HL-60 (cell line): Measurements from ENCODE around the gene EIPR1.

Source experiments
- GABPA ChIP-seq: IDR thresholded peaks from 2 replicates; pipeline ENCODE4 v1.6.1; 2012; ENCODE audit warnings: low read depth
- POLR2AphosphoS5 ChIP-seq: IDR thresholded peaks from 2 replicates; pipeline ENCODE4 v1.6.1; 2012; ENCODE audit warnings: low read depth
- TF ChIP-seq, protein P1 (sequence below): IDR thresholded peaks from 2 replicates; pipeline ENCODE4 v1.6.1; 2012; ENCODE audit warnings: low read depth; ENCODE audit not compliant: insufficient replicate concordance
- TF ChIP-seq, protein P2 (sequence below): IDR thresholded peaks from one replicate; pipeline ENCODE4 v1.5.1; 2011; ENCODE audit warnings: low read length, control low read depth, inconsistent platforms; ENCODE audit not compliant: insufficient read depth

DNA sequence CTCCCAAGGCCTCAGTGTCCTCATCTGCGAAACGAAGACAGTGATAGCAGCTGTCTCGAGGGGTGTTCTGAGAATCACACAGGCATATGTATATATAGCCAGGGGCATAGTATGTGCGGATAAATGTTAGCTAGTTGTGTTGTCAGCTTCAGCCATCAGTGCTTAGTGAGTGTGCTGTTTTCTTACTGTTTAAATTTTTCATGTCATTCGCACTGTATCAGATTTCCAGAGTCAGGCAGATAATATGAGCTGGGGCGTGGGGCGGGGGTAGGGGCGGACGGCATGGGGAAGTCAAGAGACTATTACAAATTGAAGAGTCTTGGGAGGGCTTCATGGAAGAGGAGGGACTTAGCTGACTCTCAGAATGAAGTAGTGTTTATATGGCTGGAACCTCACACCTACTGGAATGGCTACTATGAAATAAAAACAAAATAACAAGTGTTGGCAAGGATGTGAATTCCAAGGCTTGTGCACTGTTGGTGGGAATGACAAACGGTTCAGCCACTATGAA lies 8.9 kb upstream of the EIPR1 start:
- TF ChIP-seq GABPA (no peak), POLR2AphosphoS5 (no peak)
- TF ChIP-seq, protein P1, sequence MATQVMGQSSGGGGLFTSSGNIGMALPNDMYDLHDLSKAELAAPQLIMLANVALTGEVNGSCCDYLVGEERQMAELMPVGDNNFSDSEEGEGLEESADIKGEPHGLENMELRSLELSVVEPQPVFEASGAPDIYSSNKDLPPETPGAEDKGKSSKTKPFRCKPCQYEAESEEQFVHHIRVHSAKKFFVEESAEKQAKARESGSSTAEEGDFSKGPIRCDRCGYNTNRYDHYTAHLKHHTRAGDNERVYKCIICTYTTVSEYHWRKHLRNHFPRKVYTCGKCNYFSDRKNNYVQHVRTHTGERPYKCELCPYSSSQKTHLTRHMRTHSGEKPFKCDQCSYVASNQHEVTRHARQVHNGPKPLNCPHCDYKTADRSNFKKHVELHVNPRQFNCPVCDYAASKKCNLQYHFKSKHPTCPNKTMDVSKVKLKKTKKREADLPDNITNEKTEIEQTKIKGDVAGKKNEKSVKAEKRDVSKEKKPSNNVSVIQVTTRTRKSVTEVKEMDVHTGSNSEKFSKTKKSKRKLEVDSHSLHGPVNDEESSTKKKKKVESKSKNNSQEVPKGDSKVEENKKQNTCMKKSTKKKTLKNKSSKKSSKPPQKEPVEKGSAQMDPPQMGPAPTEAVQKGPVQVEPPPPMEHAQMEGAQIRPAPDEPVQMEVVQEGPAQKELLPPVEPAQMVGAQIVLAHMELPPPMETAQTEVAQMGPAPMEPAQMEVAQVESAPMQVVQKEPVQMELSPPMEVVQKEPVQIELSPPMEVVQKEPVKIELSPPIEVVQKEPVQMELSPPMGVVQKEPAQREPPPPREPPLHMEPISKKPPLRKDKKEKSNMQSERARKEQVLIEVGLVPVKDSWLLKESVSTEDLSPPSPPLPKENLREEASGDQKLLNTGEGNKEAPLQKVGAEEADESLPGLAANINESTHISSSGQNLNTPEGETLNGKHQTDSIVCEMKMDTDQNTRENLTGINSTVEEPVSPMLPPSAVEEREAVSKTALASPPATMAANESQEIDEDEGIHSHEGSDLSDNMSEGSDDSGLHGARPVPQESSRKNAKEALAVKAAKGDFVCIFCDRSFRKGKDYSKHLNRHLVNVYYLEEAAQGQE, result no peak
- TF ChIP-seq, protein P2, sequence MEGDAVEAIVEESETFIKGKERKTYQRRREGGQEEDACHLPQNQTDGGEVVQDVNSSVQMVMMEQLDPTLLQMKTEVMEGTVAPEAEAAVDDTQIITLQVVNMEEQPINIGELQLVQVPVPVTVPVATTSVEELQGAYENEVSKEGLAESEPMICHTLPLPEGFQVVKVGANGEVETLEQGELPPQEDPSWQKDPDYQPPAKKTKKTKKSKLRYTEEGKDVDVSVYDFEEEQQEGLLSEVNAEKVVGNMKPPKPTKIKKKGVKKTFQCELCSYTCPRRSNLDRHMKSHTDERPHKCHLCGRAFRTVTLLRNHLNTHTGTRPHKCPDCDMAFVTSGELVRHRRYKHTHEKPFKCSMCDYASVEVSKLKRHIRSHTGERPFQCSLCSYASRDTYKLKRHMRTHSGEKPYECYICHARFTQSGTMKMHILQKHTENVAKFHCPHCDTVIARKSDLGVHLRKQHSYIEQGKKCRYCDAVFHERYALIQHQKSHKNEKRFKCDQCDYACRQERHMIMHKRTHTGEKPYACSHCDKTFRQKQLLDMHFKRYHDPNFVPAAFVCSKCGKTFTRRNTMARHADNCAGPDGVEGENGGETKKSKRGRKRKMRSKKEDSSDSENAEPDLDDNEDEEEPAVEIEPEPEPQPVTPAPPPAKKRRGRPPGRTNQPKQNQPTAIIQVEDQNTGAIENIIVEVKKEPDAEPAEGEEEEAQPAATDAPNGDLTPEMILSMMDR, result no peak
